NCI-H1092 (cell line): ENCODE results near the gene WBP4.
A peak's percentile ranks its signal among the peaks of the same experiment; 100 is the strongest.

Experiments
- DNase-seq: peaks from one replicate; lab custom pipeline; 2025; lab: John Stamatoyannopoulos, UW

WBP4 gene

GRCh38 chr13:41048640-41049039 lies 12.7 kb upstream of the WBP4 start:
- DNase-seq: no peak

GRCh38 chr13:41049480-41050440 lies 11.5 kb upstream of the WBP4 start:
- no peak for DNase-seq

- no peak for DNase-seq
Observed at GRCh38 chr13:41052441-41052840, 8.9 kb upstream of the WBP4 start.

GRCh38 chr13:41053384-41053826 lies 7.9 kb upstream of the WBP4 start:
- DNase-seq: no peak

- DNase-seq: no peak
Observed at GRCh38 chr13:41054212-41054877, 7.0 kb upstream of the WBP4 start.

- DNase-seq: no peak
Observed at GRCh38 chr13:41054919-41055619, 6.2 kb upstream of the WBP4 start.

- DNase-seq: no peak
Observed at GRCh38 chr13:41056194-41056593, 5.1 kb upstream of the WBP4 start.

GRCh38 chr13:41056826-41057711 lies 4.2 kb upstream of the WBP4 start:
- DNase-seq: no peak

GRCh38 chr13:41058295-41059070 lies 2.8 kb upstream of the WBP4 start:
- no peak for DNase-seq

- DNase-seq: no peak
Observed at GRCh38 chr13:41059456-41060081, 1.7 kb upstream of the WBP4 start.

GRCh38 chr13:41060082-41060723 lies 1.1 kb upstream of the WBP4 start:
- DNase-seq: peak; percentile 72

- peak; percentile 74 for DNase-seq
Observed at GRCh38 chr13:41060724-41061074, 610 bp upstream of the WBP4 start.

GRCh38 chr13:41061914-41062837 lies 867 bp downstream of the WBP4 start:
- DNase-seq: no peak

GRCh38 chr13:41064493-41064892 lies 3.2 kb downstream of the WBP4 start:
- no peak for DNase-seq

- no peak for DNase-seq
Observed at GRCh38 chr13:41065078-41065477, 3.8 kb downstream of the WBP4 start.

- no peak for DNase-seq
Observed at GRCh38 chr13:41074523-41074922, 13.2 kb downstream of the WBP4 start.

GRCh38 chr13:41075034-41075433 lies 13.7 kb downstream of the WBP4 start:
- DNase-seq: no peak

GRCh38 chr13:41075485-41075884 lies 14.2 kb downstream of the WBP4 start:
- DNase-seq: no peak

- DNase-seq: no peak
Observed at GRCh38 chr13:41077475-41077874, 16.2 kb downstream of the WBP4 start.
